Activated B cell treated with CpG ODN at 0.5 μM for 24 hours (primary cell): Measurements from ENCODE around the gene ZNF100. TPM values are rescaled to one million over a fixed set of nuclear protein-coding genes. Genes with fewer than 3 reads are reported as not detected.
"Not testable (repeated sequence)": the region's sequence is repeated elsewhere in the genome, so short reads cannot be mapped to it uniquely, and the experiment has no call there.

Experiments
- ATAC-seq: fragments of 200-7000 bp; cut with Tn5 transposase; one replicate; pipeline ENCODE4 v1.10.0; 2021; ENCODE audit warnings: low read depth, mild to moderate bottlenecking, moderate library complexity
- CTCF ChIA-PET: fragments of 350-600 bp; sonication (Branson Sonifier 250); formaldehyde crosslinking; loops from one replicate; lab custom pipeline; 2021; ENCODE audit warnings: antibody characterized with exemption; lab: Charles Lee
- POLR2A ChIA-PET: fragments of 350-600 bp; sonication (Branson Sonifier 250); formaldehyde crosslinking; loops from one replicate; lab custom pipeline; 2021; ENCODE audit warnings: antibody characterized with exemption; lab: Charles Lee
- DNase-seq: peaks from one replicate; pipeline ENCODE4 v3.0.0; 2022
- H3K27ac Mint-ChIP-seq: one replicate; pipeline ENCODE4 v1.8.0; 2020; ENCODE audit warnings: mixed read lengths
- H3K27me3 Mint-ChIP-seq: one replicate; pipeline ENCODE4 v1.8.0; 2021; ENCODE audit warnings: mixed read lengths
- H3K36me3 Mint-ChIP-seq: one replicate; pipeline ENCODE4 v1.8.0; 2021; ENCODE audit warnings: low read depth, mixed read lengths
- H3K4me1 Mint-ChIP-seq: one replicate; pipeline ENCODE4 v1.8.0; 2021; ENCODE audit warnings: mixed read lengths
- H3K4me3 Mint-ChIP-seq: one replicate; pipeline ENCODE4 v1.8.0; 2020; ENCODE audit warnings: mild to moderate bottlenecking, mixed read lengths
- H3K9me3 Mint-ChIP-seq: one replicate; pipeline ENCODE4 v1.8.0; 2020; ENCODE audit warnings: mixed read lengths
- CTCF ChIP-seq: fragments of 200-600 bp; IDR thresholded peaks from one replicate; pipeline ENCODE4 v1.8.0; 2022; ENCODE audit warnings: antibody characterized with exemption, mild to moderate bottlenecking
- intact Hi-C: fragments of 100-400 bp; cut with micrococcal nuclease; formaldehyde crosslinking; loops from one replicate; pipeline ENCODE4 v1.15.1; 2024
- total RNA-seq: library from RNA; stranded (reverse); gene quantifications from 2 replicates; pipeline ENCODE4 v1.2.3, GENCODE V29; 2022

ZNF100 gene
- total RNA-seq, 1 donor from 2014 or later = 22.4 TPM

GRCh38 chr19:21765151-21765550 is 2.2 kb downstream of the ZNF100 start:
- ATAC-seq (no peak), DNase-seq (no peak)
- intact Hi-C loops = loop anchor here (5.0 to 10.0 kb wide), 7 partner anchors 87 to 1920 kb away; partner anchors contain the start of genes ZNF431, ZNF675, ZNF708 and ZNF738
- ChIA-PET POLR2A (interaction anchor here (0.5 to 3.5 kb wide), 2 partner anchors 70 to 281 kb away, joined by 3 to 44 read pairs; partner anchors contain the start of gene ZNF43), CTCF (no interaction called here)
- H3K27ac Mint-ChIP-seq = no peak overlapping the region
- peaks cover 43% of the 10 kb centered on the region for H3K36me3 Mint-ChIP-seq
- no peaks in the 10 kb centered on the region for H3K9me3 Mint-ChIP-seq
- peaks cover 19% of the 10 kb centered on the region for H3K4me1 Mint-ChIP-seq
- H3K27me3 Mint-ChIP-seq = no peaks in the 10 kb centered on the region
- H3K4me3 Mint-ChIP-seq = no peak overlapping the region
- no peak for TF ChIP-seq CTCF

- POLR2A ChIA-PET, H3K27ac Mint-ChIP-seq, H3K9me3 Mint-ChIP-seq, ATAC-seq, H3K27me3 Mint-ChIP-seq, H3K4me3 Mint-ChIP-seq, DNase-seq, CTCF ChIA-PET: not testable (repeated sequence)
- Mint-ChIP-seq H3K36me3 (peaks cover 64% of the 10 kb centered on the region), H3K4me1 (peaks cover 14% of the 10 kb centered on the region)
- intact Hi-C loops = loop anchor here (10.0 kb wide), 3 partner anchors 437 to 1923 kb away; partner anchors contain the start of genes ZNF675, ZNF708 and ZNF85
Measured at GRCh38 chr19:21761547-21761946, 5.8 kb downstream of the ZNF100 start.

GRCh38 chr19:21758296-21758695 is 9.1 kb downstream of the ZNF100 start:
- ATAC-seq (no peak), DNase-seq (no peak)
- no peak for TF ChIP-seq CTCF
- Mint-ChIP-seq H3K36me3 (peaks cover 77% of the 10 kb centered on the region), H3K9me3 (peaks cover 3% of the 10 kb centered on the region), H3K4me1 (peaks cover 6% of the 10 kb centered on the region), H3K4me3 (no peak overlapping the region), H3K27me3 (no peaks in the 10 kb centered on the region), H3K27ac (no peak overlapping the region)
- intact Hi-C loops = no loop called here
- CTCF ChIA-PET = no interaction called here
- POLR2A ChIA-PET = interaction anchor here (0.6 kb wide), 1 partner anchor 22 kb away, joined by 7 read pairs; no protein-coding TSS in a partner anchor

GRCh38 chr19:21755555-21755954 is 11.8 kb downstream of the ZNF100 start:
- ATAC-seq, H3K4me1 Mint-ChIP-seq, H3K27ac Mint-ChIP-seq, CTCF ChIA-PET, DNase-seq, intact Hi-C loops, H3K9me3 Mint-ChIP-seq, H3K27me3 Mint-ChIP-seq, POLR2A ChIA-PET, H3K4me3 Mint-ChIP-seq: not testable (repeated sequence)
- H3K36me3 Mint-ChIP-seq = peaks cover 82% of the 10 kb centered on the region

- peaks cover 85% of the 10 kb centered on the region for H3K36me3 Mint-ChIP-seq
- intact Hi-C loops = no loop called here
- H3K27me3 Mint-ChIP-seq = no peaks in the 10 kb centered on the region
- DNase-seq (no peak), ATAC-seq (no peak)
- H3K4me1 Mint-ChIP-seq = peaks cover 3% of the 10 kb centered on the region
- peaks cover 3% of the 10 kb centered on the region for H3K9me3 Mint-ChIP-seq
- H3K4me3 Mint-ChIP-seq = no peak overlapping the region
- TF ChIP-seq CTCF = no peak
- ChIA-PET CTCF (no interaction called here), POLR2A (no interaction called here)
- no peak overlapping the region for H3K27ac Mint-ChIP-seq
Measured at GRCh38 chr19:21751384-21751783, 16.0 kb downstream of the ZNF100 start.

GRCh38 chr19:21750586-21751128 is 16.7 kb downstream of the ZNF100 start:
- no peak overlapping the region for H3K4me3 Mint-ChIP-seq
- ChIA-PET CTCF (no interaction called here), POLR2A (no interaction called here)
- ATAC-seq = no peak
- H3K27ac Mint-ChIP-seq = no peak overlapping the region
- no peak for DNase-seq
- peaks cover 2% of the 10 kb centered on the region for H3K9me3 Mint-ChIP-seq
- no peak for TF ChIP-seq CTCF
- intact Hi-C loops = no loop called here
- no peaks in the 10 kb centered on the region for H3K27me3 Mint-ChIP-seq
- no peaks in the 10 kb centered on the region for H3K4me1 Mint-ChIP-seq
- H3K36me3 Mint-ChIP-seq = peaks cover 82% of the 10 kb centered on the region
